ENCODE data around the gene FXR2.
"Not testable (repeated sequence)": the region's sequence is repeated elsewhere in the genome, so short reads cannot be mapped to it uniquely, and the experiment has no call there.

Gene FXR2

DNA sequence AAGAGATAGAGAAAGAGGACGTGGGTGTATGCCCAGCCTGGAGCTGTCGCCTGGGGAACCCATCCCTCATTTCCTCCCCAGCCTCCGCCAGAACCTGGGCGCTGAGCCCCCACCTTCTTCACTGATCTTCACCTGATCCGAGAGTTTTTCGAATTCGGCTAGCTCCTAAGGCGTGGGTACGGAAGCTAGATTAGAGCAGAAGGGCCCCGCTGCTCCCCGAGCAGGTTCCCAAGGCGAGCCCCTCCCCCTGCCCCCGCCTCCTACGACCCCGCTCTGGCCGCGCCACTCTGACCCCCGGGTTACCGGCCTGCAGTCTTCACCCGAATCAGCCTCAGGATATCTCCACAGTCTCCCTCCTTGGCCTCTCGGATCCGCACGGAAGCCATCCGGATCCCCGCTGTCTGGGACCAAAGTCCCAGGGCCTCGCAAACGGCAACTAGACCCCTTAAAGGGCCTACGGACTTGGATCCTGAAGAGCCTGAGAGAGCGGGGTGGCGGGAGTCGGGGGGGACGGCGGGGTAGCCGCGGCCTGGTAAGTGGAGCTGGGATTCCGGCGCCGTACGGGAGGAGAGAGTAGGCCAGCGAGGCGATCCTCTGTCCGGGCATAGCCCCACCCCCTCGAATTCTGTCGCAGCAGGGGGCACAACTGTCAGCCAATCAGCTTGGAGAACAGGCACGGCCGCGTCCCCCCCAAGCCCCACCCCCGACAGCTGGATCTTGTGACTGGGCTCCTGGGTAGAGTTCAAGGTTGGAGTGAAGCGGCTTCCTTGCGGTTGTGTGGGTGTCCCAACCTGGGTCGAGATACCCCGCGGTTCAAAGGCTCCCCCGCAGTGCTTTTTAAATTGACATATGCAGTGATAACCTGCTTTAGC is 12.8 kb upstream of the FXR2 start, which contains the start of gene SAT2:
TSS of gene SAT2 (minus strand) at position 572 of the 872 bp plus-strand sequence. CDS start at position 386, 186 bp downstream.
- DNase-seq = peak; percentile 12

DNA sequence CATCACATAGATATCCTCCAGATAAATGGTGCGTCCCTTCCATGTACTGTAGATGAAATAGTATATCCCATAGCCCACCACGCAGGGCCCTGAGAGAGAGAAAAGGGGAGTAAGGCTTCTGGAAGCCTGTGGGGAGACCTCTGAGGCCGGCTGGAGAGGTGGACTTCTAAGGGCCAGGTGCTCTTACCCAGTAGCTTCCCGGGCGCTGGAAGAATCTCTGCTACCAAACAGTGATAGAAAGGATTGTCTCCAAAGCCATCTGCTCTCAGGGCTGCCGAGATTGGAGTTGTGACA is 12.2 kb upstream of the FXR2 start:
- no peak for DNase-seq

- no peak for DNase-seq
These were observed 11.6 kb upstream of the FXR2 start for GRCh38 chr17:7626307-7626706.

DNA sequence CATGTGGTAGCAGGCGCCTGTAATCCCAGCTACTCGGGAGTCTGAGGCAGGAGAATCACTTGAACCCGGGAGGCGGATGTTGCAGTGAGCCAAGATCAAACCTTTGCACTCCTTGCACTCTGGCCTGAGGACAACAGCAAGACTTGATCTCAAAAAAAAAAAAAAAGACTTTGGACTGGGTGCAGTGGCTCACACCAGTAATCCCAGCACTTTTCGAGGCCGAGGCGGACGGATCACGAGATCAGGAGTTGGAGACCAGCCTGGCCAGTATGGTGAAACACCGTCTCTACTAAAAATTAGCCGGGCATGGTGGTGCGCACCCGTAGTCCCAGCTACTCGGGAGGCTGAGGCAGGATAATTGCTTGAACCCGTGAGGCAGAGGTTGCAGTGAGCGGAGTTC is 11.1 kb upstream of the FXR2 start:
- not testable (repeated sequence) for DNase-seq

DNA sequence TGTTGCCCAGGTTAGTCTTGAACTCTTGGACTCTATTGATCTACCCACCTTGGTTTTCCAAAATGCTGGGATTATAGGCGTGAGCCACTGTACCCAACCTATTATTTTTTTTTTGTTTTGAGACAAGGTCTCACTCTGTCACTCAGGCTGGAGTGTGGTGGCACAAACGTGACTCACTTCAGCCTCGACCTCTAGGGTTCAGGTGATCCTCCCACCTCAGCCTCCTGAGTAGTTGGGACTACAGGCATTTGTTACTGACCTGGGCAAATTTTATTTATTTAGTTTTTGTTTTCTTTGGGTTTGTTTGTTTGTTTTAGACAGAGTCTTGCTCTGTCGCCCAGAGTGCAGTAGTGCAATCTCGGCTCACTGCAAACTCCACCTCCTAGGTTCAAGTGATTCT is 9.0 kb upstream of the FXR2 start:
- no peak for DNase-seq

DNA sequence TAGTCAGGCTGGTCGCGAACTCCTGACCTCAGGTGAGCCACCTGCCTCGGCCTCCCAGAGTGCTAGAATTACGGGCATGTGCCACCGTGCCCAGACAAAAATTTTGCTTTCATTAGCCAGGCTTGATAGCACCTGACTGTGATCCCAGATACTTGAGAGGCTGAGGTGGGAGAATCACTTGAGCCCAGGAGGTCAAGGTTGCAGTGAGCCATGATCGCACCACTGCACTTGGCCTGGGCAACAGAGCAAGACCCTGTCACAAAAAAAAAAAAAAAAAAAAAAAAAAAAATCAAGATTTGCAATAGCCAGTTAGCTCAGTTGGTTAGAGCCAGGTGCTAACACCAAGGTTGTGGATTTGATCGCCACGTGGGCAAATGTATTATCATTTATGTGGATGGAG is 6.1 kb upstream of the FXR2 start:
- DNase-seq = no peak

DNA sequence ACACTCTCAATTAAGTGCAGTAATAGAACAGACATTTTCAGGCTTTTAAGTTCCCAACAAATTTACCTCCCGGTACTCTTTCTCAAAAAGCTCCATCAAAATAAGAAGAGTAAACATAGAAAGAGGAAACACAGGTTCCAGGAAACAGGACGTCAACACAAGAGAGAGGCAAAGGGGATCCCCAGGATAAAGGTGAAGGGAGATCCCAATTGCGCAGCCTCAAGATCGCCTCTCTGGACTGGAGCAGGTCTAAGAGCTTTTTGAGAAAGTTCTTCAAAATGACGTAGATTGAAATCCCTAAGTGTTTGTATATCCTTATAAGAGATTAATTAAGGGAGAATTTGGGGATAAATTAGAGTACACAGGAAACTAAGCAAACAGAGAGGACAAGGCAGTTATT is 3.9 kb upstream of the FXR2 start:
- no peak for DNase-seq

- no peak for DNase-seq
These were observed 609 bp upstream of the FXR2 start for GRCh38 chr17:7615265-7615747.

- DNase-seq = no peak
These were observed 800 bp downstream of the FXR2 start for GRCh38 chr17:7613769-7614424.

GRCh38 chr17:7612294-7612640 is 2.4 kb downstream of the FXR2 start:
- no peak for DNase-seq

DNA sequence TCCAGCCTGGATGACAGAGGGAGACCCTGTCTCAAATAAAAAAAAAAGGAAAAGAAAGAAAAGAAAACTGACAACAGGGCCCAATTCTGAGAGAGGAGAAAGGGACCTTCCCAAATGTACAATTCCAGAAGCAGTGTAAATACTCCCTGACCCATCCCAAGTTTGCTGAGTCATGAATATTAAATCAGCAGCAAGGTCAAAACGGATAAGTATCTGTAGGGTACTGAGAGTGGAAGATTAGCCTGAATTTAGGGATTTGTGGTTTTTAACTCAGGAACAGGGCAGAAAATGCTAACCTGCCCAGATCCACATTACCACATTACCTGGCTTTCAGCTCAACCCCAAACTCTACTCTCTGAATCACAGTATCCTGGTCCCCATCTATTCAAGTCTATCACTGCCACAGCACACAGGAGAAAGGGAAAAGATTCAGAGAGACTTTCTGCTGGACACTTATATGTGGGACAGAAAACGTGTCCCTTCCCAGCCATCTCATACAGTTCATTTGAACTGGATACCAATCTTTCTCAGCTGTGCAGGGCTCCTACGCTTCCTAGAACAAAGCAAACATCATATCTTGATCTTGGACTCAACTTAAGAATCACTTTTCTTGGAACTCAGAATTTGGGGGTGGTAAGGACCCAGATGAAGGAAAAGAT is 2.9 kb downstream of the FXR2 start:
- DNase-seq = no peak

DNA sequence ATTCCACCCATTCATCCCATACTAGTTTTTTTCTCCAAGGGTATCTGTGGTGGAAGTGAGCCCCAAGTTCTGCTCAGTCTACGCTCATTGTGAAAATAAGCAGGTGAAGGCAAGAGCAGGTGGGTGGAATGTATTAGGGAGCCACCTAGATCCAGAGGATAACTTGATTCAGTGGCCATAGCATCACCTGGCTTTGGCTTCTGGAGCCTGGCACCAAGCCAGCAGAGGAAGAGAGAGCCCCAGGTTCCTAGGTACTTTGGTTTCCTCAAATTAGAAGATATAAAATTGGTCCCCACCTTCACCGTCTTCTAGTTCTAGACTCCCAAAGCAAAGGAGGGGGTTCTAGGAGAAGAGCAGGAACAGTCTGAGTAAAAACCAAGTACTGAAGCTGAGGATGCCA is 4.1 kb downstream of the FXR2 start:
- no peak for DNase-seq

DNA sequence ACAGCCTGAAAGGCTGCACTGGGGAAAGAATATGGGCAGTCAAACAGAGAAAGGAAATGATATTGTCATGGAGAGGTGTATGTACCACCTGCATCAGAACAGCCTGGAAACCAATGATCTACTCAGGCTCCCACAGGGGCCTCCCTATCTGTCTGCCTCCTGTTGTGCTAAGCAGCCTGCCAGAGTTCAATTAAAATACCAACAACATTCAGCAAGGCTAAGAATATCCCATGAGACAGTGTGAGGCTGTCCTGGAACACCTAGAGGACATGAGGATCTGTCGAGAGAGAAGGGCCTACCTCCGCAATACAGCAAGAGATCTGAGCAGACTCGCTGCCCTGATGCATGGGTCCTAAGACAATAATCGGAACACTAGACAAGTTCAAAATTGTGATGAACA is 8.4 kb downstream of the FXR2 start:
- no peak for DNase-seq

DNA sequence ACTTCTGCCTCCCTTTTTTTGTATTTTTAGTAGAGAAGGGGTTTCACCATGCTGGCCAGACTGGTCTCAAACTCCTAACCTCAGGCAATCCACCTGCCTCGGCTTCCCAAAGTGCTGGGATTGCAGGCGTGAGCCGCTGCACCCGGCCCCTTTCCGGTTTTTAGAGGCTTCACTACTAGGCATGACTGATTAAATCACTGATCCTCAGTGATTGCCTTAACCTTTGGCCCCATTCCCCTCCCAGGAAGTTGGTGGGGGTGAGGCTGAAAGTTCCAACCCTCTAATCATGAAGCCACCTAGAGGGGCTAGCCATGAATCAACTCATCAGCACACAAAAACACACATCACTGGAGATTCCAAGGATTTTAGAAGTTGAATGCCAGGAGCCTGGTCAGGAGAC is 17.1 kb downstream of the FXR2 start:
- DNase-seq = not testable (repeated sequence)

- DNase-seq = no peak
These were observed 21.4 kb downstream of the FXR2 start for GRCh38 chr17:7593296-7593695.

- DNase-seq = no peak
These were observed 22.2 kb downstream of the FXR2 start for GRCh38 chr17:7592422-7593021.

DNA sequence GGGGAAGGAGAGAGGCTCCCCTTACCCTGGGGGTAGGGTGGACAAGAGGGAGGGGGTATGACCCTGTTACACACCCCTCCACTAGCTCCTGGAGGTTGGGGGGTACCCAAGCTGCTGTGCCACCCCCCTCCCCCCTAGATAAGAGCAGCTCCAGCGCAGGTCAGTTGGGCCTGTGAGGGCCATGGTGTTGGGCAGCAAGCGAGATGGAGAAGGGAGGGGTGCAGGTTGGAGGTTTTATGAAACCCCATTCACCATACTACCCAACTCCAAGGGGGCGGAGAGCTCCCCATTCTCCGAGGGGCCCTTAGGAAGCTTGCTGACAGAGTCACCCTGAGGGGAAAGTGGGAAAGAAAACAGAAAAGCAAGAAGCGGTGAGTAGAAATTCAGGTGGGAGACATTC is 23.1 kb downstream of the FXR2 start:
- DNase-seq = no peak

DNA sequence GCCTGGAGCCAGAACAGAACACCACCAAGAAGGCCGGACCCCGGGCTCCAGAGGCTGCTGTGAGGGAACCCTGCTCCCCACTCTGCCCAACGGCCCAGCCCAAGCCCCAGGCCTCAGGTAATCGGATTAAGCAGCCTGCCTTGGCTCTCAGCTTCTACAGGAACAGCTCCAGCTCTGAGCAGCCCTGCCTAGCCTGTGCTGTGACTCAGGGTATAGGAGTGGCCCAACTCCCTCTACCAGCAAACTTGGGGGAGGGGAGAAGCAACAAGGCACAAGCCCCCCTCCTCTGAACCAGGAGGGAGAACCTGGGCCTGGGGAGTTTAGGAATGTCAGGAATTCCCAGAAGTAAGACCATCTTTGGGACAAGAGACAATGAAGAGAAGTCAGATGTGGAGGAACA is 24.0 kb downstream of the FXR2 start:
- DNase-seq = no peak

- no peak for DNase-seq
These were observed 24.6 kb downstream of the FXR2 start, which contains the start of gene SOX15 for GRCh38 chr17:7589891-7590691. Gene SOX15 (minus strand): TSS chr17:7590094. CDS start chr17:7589676, 418 bp downstream.

- DNase-seq = no peak
These were observed 25.4 kb downstream of the FXR2 start for GRCh38 chr17:7589204-7589868.

- DNase-seq = no peak
These were observed 26.0 kb downstream of the FXR2 start for GRCh38 chr17:7588553-7589203.

All from NCI-H187 treated with DMSO at 0.1 percent for 48 hours (cell line).